B cell (primary cell): ENCODE results near the gene PRXL2A. TPM values are rescaled to one million over a fixed set of nuclear protein-coding genes. Genes with fewer than 3 reads are reported as not detected.

Experiments
- ATAC-seq: fragments of 200-7000 bp; cut with Tn5 transposase; one replicate; pipeline ENCODE4 v1.10.0; 2021; ENCODE audit warnings: low read depth, mild to moderate bottlenecking, moderate number of reproducible peaks, moderate library complexity
- CTCF ChIA-PET: fragments of 350-600 bp; sonication (Branson Sonifier 250); formaldehyde crosslinking; loops from one replicate; lab custom pipeline; 2021; ENCODE audit warnings: antibody characterized with exemption, inconsistent platforms; lab: Charles Lee
- POLR2A ChIA-PET: fragments of 350-600 bp; sonication (Branson Sonifier 250); formaldehyde crosslinking; loops from one replicate; lab custom pipeline; 2021; ENCODE audit warnings: antibody characterized with exemption; lab: Charles Lee
- DNase-seq: peaks from one replicate; pipeline ENCODE4 v3.0.0; 2013
- H2AFZ ChIP-seq: 2 replicates; pipeline ENCODE4 v1.6.1; 2012; ENCODE audit warnings: mild to moderate bottlenecking, low read depth, low read length; ENCODE audit not compliant: insufficient read depth, poor library complexity, severe bottlenecking
- H3K27ac ChIP-seq, 2 donors: 1 replicate in 1 of 2; 2 replicates in 1 of 2; pipeline ENCODE4 v1.5.1; 2012 to 2013; ENCODE audit warnings: low read length in 2 of 2, mild to moderate bottlenecking in 2 of 2, moderate library complexity in 1 of 2
- H3K27me3 ChIP-seq, 4 experiments: fragments of 200-600 bp in 1 of 4; sonication (generic) in 1 of 4; replicated peaks in 1 of 4; 1 replicate in 2 of 4; 2 replicates in 2 of 4; pipeline versions ENCODE4 v1.6.1 to v1.7.0; 2013 to 2016; ENCODE audit warnings: low read length in 3 of 4, mild to moderate bottlenecking in 2 of 4, mixed read lengths in 1 of 4, moderate library complexity in 1 of 4; ENCODE audit not compliant: insufficient read depth in 4 of 4, control insufficient read depth in 3 of 4; ENCODE audit errors: control extremely low read depth in 1 of 4
- H3K36me3 ChIP-seq, 2 experiments: replicated peaks in 1 of 2; 1 replicate in 1 of 2; 2 replicates in 1 of 2; pipeline versions ENCODE4 v1.6.1 to v1.7.1; 2013; ENCODE audit warnings: low read length in 1 of 2; ENCODE audit not compliant: insufficient read depth in 2 of 2, control insufficient read depth in 1 of 2; ENCODE audit errors: control extremely low read depth in 1 of 2, extremely low read depth in 1 of 2
- H3K4me1 ChIP-seq, 2 donors: fragments of 200-600 bp in 1 of 2; sonication (generic) in 1 of 2; 1 replicate in 1 of 2; 2 replicates in 1 of 2; pipeline versions ENCODE4 v1.5.1 to v1.6.1; 2013 to 2017; ENCODE audit warnings: low read length in 2 of 2; ENCODE audit not compliant: control insufficient read depth in 2 of 2, insufficient read depth in 2 of 2
- H3K4me2 ChIP-seq: replicated peaks from 2 replicates; pipeline ENCODE3; 2012; ENCODE audit warnings: mild to moderate bottlenecking, low read depth, low read length; ENCODE audit not compliant: poor library complexity, severe bottlenecking
- H3K4me3 ChIP-seq, 5 experiments: fragments of 200-600 bp in 1 of 5; sonication (generic) in 1 of 5; 1 replicate in 3 of 5; 2 replicates in 2 of 5; pipeline versions ENCODE4 v1.5.1 to v1.7.0; 2011 to 2016; ENCODE audit warnings: low read length in 4 of 5, mild to moderate bottlenecking in 4 of 5, low read depth in 2 of 5, control low read depth in 1 of 5, moderate library complexity in 1 of 5; ENCODE audit not compliant: insufficient read depth in 1 of 5; ENCODE audit errors: control extremely low read depth in 1 of 5, extremely low read depth in 1 of 5
- H3K79me2 ChIP-seq: fragments of 200-600 bp; sonication (generic); one replicate; pipeline ENCODE4 v1.6.0; 2016; ENCODE audit warnings: low read length; ENCODE audit not compliant: control insufficient read depth, insufficient read depth
- H3K9ac ChIP-seq: fragments of 200-600 bp; sonication (generic); 2 replicates; pipeline ENCODE4 v1.6.1; 2017; ENCODE audit warnings: mild to moderate bottlenecking, low read length, moderate library complexity
- H3K9me3 ChIP-seq, 3 donors: one replicate each; pipeline versions ENCODE4 v1.6.1 to v1.7.1; 2013; ENCODE audit warnings: low read length in 2 of 3; ENCODE audit not compliant: control insufficient read depth in 2 of 3, insufficient read depth in 1 of 3; ENCODE audit errors: control extremely low read depth in 1 of 3
- H4K20me1 ChIP-seq: 2 replicates; pipeline ENCODE4 v1.6.0; 2012; ENCODE audit warnings: mild to moderate bottlenecking, low read length; ENCODE audit not compliant: insufficient read depth, control insufficient read depth, poor library complexity, severe bottlenecking
- H3K27ac Mint-ChIP-seq: one replicate; pipeline ENCODE4 v1.8.0; 2021; ENCODE audit warnings: mixed read lengths
- H3K27me3 Mint-ChIP-seq: one replicate; pipeline ENCODE4 v1.8.0; 2021; ENCODE audit warnings: mixed read lengths
- H3K4me1 Mint-ChIP-seq: one replicate; pipeline ENCODE4 v1.8.0; 2021; ENCODE audit warnings: mixed read lengths
- H3K4me3 Mint-ChIP-seq: one replicate; pipeline ENCODE4 v1.8.0; 2021; ENCODE audit warnings: mixed read lengths
- H3K9me3 Mint-ChIP-seq: one replicate; pipeline ENCODE4 v1.8.0; 2022; ENCODE audit warnings: mixed read lengths; ENCODE audit not compliant: insufficient read depth
- EZH2 ChIP-seq: IDR thresholded peaks from 2 replicates; pipeline ENCODE4 v1.6.1; 2012; ENCODE audit warnings: borderline replicate concordance, low read depth, mild to moderate bottlenecking, moderate library complexity, low read length; ENCODE audit not compliant: insufficient read depth, poor library complexity, severe bottlenecking
- WGBS: methylation state at CpG from one replicate; pipeline ENCODE4 v1.1.5; 2013; ENCODE audit warnings: missing lambda C conversion rate; ENCODE audit not compliant: insufficient coverage; 5-methylcytosine and 5-hydroxymethylcytosine counted together
- intact Hi-C: fragments of 100-400 bp; cut with micrococcal nuclease; formaldehyde crosslinking; loops from one replicate; pipeline ENCODE4 v1.10.0; 2022
- polyA plus RNA-seq: library from polyadenylated mRNA; depleted of rRNA; stranded (reverse); fragments of >200 nt; gene quantifications from 2 replicates; pipeline ENCODE4 v1.2.3, GENCODE V29; 2012
- total RNA-seq, 2 donors: library from RNA; stranded (reverse); fragments of 120-200 nt in 1 of 2; gene quantifications; 1 replicate in 1 of 2; 2 replicates in 1 of 2; pipeline versions ENCODE4 v1.2.3 to v1.2.4, GENCODE V29; 2013 to 2022
- TF ChIP-seq, protein P1 (sequence below): fragments of 200-600 bp; IDR thresholded peaks from one replicate; pipeline ENCODE4 v1.8.0; 2022; ENCODE audit warnings: antibody characterized with exemption, mild to moderate bottlenecking

The PRXL2A gene
- total and polyA plus RNA-seq, 2 donors (not counting 1 experiment from before 2014, with no cell fraction given) = 2.8 to 9.4 TPM

DNA sequence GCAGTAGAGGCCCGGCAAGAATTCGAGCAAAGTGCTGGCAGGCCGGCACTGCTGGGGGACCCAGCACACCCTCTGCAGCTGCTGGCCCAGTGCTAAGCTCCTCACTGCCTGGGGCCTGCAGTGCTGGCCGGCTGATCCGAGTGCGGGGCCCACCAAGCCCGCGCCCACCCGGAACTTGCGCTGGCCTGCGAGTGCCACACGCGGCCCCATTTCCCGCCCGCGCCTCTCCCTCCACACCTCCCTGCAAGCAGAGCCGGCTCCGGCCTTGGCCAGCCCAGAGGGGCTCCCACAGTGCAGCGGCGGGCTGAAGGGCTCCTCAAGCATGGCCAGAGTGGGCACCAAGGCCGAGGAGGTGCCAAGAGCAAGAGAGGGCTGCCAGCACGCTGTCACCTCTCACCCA, 48.7 kb upstream of the PRXL2A start:
- Histone ChIP-seq H4K20me1 (no peaks in the 10 kb centered on the region), H3K27ac (no peak overlapping the region), H3K27me3 (peaks cover 0 to 17% (median 8%) of the 10 kb centered on the region in 4 experiments), H3K4me3 (no peak overlapping the region), H2AFZ (no peak overlapping the region), H3K4me1 (peaks cover 4 to 9% of the 10 kb centered on the region in 2 donors), H3K9ac (no peak overlapping the region), H3K79me2 (no peaks in the 10 kb centered on the region), H3K4me2 (no peak overlapping the region), H3K9me3 (peaks cover 0 to 4% (median 0%) of the 10 kb centered on the region in 3 donors), H3K36me3 (no peaks in the 10 kb centered on the region)
- Mint-ChIP-seq H3K4me1 (peaks cover 13% of the 10 kb centered on the region), H3K9me3 (no peaks in the 10 kb centered on the region), H3K27ac (no peak overlapping the region), H3K27me3 (peaks cover 27% of the 10 kb centered on the region), H3K4me3 (no peak overlapping the region)
- DNase-seq = no peak
- ATAC-seq = no peak
- WGBS = 97% methylated on average over 21 of the region's 22 CpGs
- intact Hi-C loops = no loop called here
- TF ChIP-seq, protein P1, sequence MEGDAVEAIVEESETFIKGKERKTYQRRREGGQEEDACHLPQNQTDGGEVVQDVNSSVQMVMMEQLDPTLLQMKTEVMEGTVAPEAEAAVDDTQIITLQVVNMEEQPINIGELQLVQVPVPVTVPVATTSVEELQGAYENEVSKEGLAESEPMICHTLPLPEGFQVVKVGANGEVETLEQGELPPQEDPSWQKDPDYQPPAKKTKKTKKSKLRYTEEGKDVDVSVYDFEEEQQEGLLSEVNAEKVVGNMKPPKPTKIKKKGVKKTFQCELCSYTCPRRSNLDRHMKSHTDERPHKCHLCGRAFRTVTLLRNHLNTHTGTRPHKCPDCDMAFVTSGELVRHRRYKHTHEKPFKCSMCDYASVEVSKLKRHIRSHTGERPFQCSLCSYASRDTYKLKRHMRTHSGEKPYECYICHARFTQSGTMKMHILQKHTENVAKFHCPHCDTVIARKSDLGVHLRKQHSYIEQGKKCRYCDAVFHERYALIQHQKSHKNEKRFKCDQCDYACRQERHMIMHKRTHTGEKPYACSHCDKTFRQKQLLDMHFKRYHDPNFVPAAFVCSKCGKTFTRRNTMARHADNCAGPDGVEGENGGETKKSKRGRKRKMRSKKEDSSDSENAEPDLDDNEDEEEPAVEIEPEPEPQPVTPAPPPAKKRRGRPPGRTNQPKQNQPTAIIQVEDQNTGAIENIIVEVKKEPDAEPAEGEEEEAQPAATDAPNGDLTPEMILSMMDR = no peak
- no peak for TF ChIP-seq EZH2
- ChIA-PET POLR2A (no interaction called here), CTCF (no interaction called here)

DNA sequence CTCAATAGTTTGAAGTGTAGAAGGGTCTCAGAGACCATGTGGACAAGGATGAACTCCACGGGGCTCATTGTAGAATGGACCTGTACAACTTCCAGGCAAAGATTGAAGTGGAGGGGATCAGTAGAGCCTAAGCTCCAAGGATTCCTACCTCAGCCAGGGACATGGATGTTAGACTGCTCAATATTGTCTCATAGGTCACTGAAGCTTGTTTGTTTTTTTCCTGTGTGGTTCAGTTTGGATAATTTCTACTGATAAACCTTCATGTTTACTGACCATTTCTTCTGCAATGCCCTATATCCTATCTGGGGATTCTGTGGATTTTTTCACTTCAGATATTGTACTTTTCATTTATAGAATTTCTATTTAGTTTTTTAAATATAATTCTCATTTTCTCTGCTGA, 42.8 kb upstream of the PRXL2A start:
- H3K4me2 ChIP-seq = no peak overlapping the region
- Mint-ChIP-seq H3K27me3 (peaks cover 23% of the 10 kb centered on the region), H3K9me3 (peaks cover 11% of the 10 kb centered on the region), H3K4me3 (no peak overlapping the region), H3K27ac (no peak overlapping the region), H3K4me1 (no peaks in the 10 kb centered on the region)
- ATAC-seq = no peak
- no peak overlapping the region for H2AFZ ChIP-seq
- H3K4me3 ChIP-seq = no peak overlapping the region
- DNase-seq = no peak
- H3K79me2 ChIP-seq = no peaks in the 10 kb centered on the region
- ChIA-PET POLR2A (no interaction called here), CTCF (no interaction called here)
- 100% methylated on average over 1 of the region's 1 CpG for WGBS
- H3K36me3 ChIP-seq = no peaks in the 10 kb centered on the region
- no peaks in the 10 kb centered on the region for H3K4me1 ChIP-seq
- H3K9me3 ChIP-seq = peaks cover 0 to 17% (median 9%) of the 10 kb centered on the region in 3 donors
- no peaks in the 10 kb centered on the region for H4K20me1 ChIP-seq
- TF ChIP-seq EZH2 = no peak
- TF ChIP-seq, protein P1 = no peak
- H3K27me3 ChIP-seq = no peaks in the 10 kb centered on the region
- intact Hi-C loops = no loop called here
- no peak overlapping the region for H3K27ac ChIP-seq
- H3K9ac ChIP-seq = no peak overlapping the region
